Peyer's patch (tissue), 4 donors: ENCODE measurements around the gene DCAF17. TPM values are rescaled to one million over a fixed set of nuclear protein-coding genes. Genes with fewer than 3 reads are reported as not detected.

Experiments
- DNase-seq, 3 donors: peaks; one replicate each; pipeline ENCODE4 v3.0.0-alpha.2; 2017 to 2019
- H3K27ac ChIP-seq, 4 donors: fragments of 200-600 bp; sonication (generic); one replicate each; pipeline ENCODE4 v1.5.1; 2016 to 2019
- H3K27me3 ChIP-seq, 2 donors: fragments of 200-600 bp; sonication (generic); one replicate each; pipeline ENCODE4 v1.5.1; 2019
- H3K36me3 ChIP-seq, 3 donors: fragments of 200-600 bp; sonication (generic); one replicate each; pipeline ENCODE4 v1.5.1; 2016 to 2019
- H3K4me1 ChIP-seq, 4 donors: fragments of 200-600 bp; sonication (generic); one replicate each; pipeline ENCODE4 v1.5.1; 2016 to 2019
- H3K4me3 ChIP-seq, 4 donors: fragments of 200-600 bp; sonication (generic); 1 replicate in 3 of 4; 2 replicates in 1 of 4; pipeline ENCODE4 v1.5.1; 2016 to 2019; ENCODE audit warnings: mild to moderate bottlenecking in 1 of 4
- H3K9me3 ChIP-seq, 4 donors: fragments of 200-600 bp; sonication (generic); one replicate each; pipeline ENCODE4 v1.5.1; 2016 to 2019; ENCODE audit warnings: mild to moderate bottlenecking in 1 of 4
- CTCF ChIP-seq, 6 experiments: fragments of 450-650 bp in 4 of 6; fragments of 200-600 bp in 2 of 6; sonication (generic) in 1 of 6; IDR thresholded peaks; one replicate each; pipeline ENCODE4 v1.5.1; 2017 to 2019; ENCODE audit warnings: antibody characterized with exemption in 6 of 6, mild to moderate bottlenecking in 3 of 6, moderate library complexity in 1 of 6
- POLR2A ChIP-seq, 2 donors: fragments of 450-650 bp; IDR thresholded peaks; one replicate each; pipeline ENCODE4 v1.5.1; 2017; ENCODE audit warnings: antibody characterized with exemption in 2 of 2, mild to moderate bottlenecking in 2 of 2, moderate library complexity in 2 of 2
- total RNA-seq, 4 donors: library from RNA; depleted of rRNA; stranded (reverse); fragments of >200 nt; gene quantifications; one replicate each; pipeline ENCODE4 v1.1.0, GENCODE V29; 2016

DCAF17 gene
- total RNA-seq, 4 donors from 2014 or later = 17.3 to 29.7 (median 24.9) TPM

- Histone ChIP-seq H3K4me1 (no peaks in the 10 kb centered on the region), H3K4me3 (no peak overlapping the region), H3K9me3 (peaks cover 0 to 5% (median 0%) of the 10 kb centered on the region in 4 donors), H3K27me3 (no peaks in the 10 kb centered on the region), H3K36me3 (no peaks in the 10 kb centered on the region), H3K27ac (no peak overlapping the region)
- no peak for TF ChIP-seq POLR2A (IDR thresholded peaks at IDR 0.05)
- no peak for TF ChIP-seq CTCF (IDR thresholded peaks at IDR 0.05)
- DNase-seq = no peak
Measured at GRCh38 chr2:171400395-171400794, 33.6 kb upstream of the DCAF17 start.

- no peak for DNase-seq
- Histone ChIP-seq H3K27ac (no peak overlapping the region), H3K4me1 (no peaks in the 10 kb centered on the region), H3K36me3 (no peaks in the 10 kb centered on the region), H3K9me3 (peaks cover 0 to 5% (median 0%) of the 10 kb centered on the region in 4 donors), H3K27me3 (no peaks in the 10 kb centered on the region), H3K4me3 (no peak overlapping the region)
- TF ChIP-seq POLR2A (IDR thresholded peaks at IDR 0.05) = no peak
- TF ChIP-seq CTCF (IDR thresholded peaks at IDR 0.05) = no peak
Measured at GRCh38 chr2:171401947-171402346, 32.1 kb upstream of the DCAF17 start.

- H3K9me3 ChIP-seq = peaks cover 0 to 5% (median 0%) of the 10 kb centered on the region in 4 donors
- TF ChIP-seq CTCF (IDR thresholded peaks at IDR 0.05) (no peak), POLR2A (IDR thresholded peaks at IDR 0.05) (no peak)
- H3K4me1 ChIP-seq = no peaks in the 10 kb centered on the region
- H3K27ac ChIP-seq = no peak overlapping the region
- no peaks in the 10 kb centered on the region for H3K27me3 ChIP-seq
- H3K36me3 ChIP-seq = no peaks in the 10 kb centered on the region
- DNase-seq = no peak
- no peak overlapping the region for H3K4me3 ChIP-seq
Measured at GRCh38 chr2:171402906-171403580, 31.0 kb upstream of the DCAF17 start.

- no peak overlapping the region for H3K27ac ChIP-seq
- no peak overlapping the region for H3K4me3 ChIP-seq
- no peak for TF ChIP-seq POLR2A (IDR thresholded peaks at IDR 0.05)
- no peak for TF ChIP-seq CTCF (IDR thresholded peaks at IDR 0.05)
- no peaks in the 10 kb centered on the region for H3K27me3 ChIP-seq
- H3K36me3 ChIP-seq = no peaks in the 10 kb centered on the region
- DNase-seq = no peak
- H3K4me1 ChIP-seq = no peaks in the 10 kb centered on the region
- peaks cover 0 to 5% (median 0%) of the 10 kb centered on the region in 4 donors for H3K9me3 ChIP-seq
Measured at GRCh38 chr2:171404261-171404660, 29.8 kb upstream of the DCAF17 start.

GRCh38 chr2:171404719-171405118 is 29.3 kb upstream of the DCAF17 start:
- no peak for TF ChIP-seq POLR2A (IDR thresholded peaks at IDR 0.05)
- no peak for TF ChIP-seq CTCF (IDR thresholded peaks at IDR 0.05)
- no peak for DNase-seq
- H3K36me3 ChIP-seq = no peaks in the 10 kb centered on the region

More at GRCh38 chr2:171404719-171405118, 29.3 kb upstream of the DCAF17 start:
- Histone ChIP-seq H3K4me3 (no peak overlapping the region), H3K27me3 (no peaks in the 10 kb centered on the region), H3K9me3 (peaks cover 0 to 5% (median 0%) of the 10 kb centered on the region in 4 donors), H3K27ac (no peak overlapping the region), H3K4me1 (no peaks in the 10 kb centered on the region)
